SK-N-SH treated with all-trans-retinoic acid at 6 μM for 48 hours (cell line): ENCODE data around the gene ARRB1.
"Not testable (repeated sequence)": the region's sequence is repeated elsewhere in the genome, so short reads cannot be mapped to it uniquely, and the experiment has no call there.

Experiments used
- ATAC-seq: fragments of 200-7000 bp; cut with Tn5 transposase; 3 replicates; pipeline ENCODE4 v1.9.1; 2020; ENCODE audit warnings: mild to moderate bottlenecking, moderate library complexity
- CSDC2 ChIP-seq: fragments of 250-450 bp; sonication (Bioruptor Pico); IDR thresholded peaks from 2 replicates; pipeline ENCODE4 v1.5.0; 2020; ENCODE audit warnings: mild to moderate bottlenecking, moderate library complexity
- GLIS3 ChIP-seq: fragments of 250-450 bp; sonication (Bioruptor Pico); IDR thresholded peaks from 2 replicates; pipeline ENCODE4 v1.5.0; 2020; ENCODE audit warnings: mild to moderate bottlenecking, moderate library complexity
- ISL1 ChIP-seq: fragments of 250-450 bp; sonication (Bioruptor Pico); IDR thresholded peaks from 2 replicates; pipeline ENCODE4 v2.1.2; 2022; ENCODE audit warnings: mild to moderate bottlenecking, moderate library complexity
- PPARA ChIP-seq: fragments of 250-450 bp; sonication (Bioruptor Pico); IDR thresholded peaks from 2 replicates; pipeline ENCODE4 v1.5.0; 2020; ENCODE audit warnings: mild to moderate bottlenecking, borderline replicate concordance
- RARB ChIP-seq: fragments of 250-450 bp; sonication (Bioruptor Pico); IDR thresholded peaks from 2 replicates; pipeline ENCODE4 v1.8.0; 2021; ENCODE audit warnings: mild to moderate bottlenecking, moderate library complexity
- SNAI2 ChIP-seq: fragments of 250-450 bp; sonication (Bioruptor Pico); IDR thresholded peaks from 2 replicates; pipeline ENCODE4 v1.5.0; 2020; ENCODE audit warnings: mild to moderate bottlenecking, moderate library complexity
- TOX ChIP-seq: fragments of 250-450 bp; sonication (Bioruptor Pico); IDR thresholded peaks from 2 replicates; pipeline ENCODE4 v1.8.0; 2021; ENCODE audit warnings: mild to moderate bottlenecking, moderate library complexity, borderline replicate concordance
- TSHZ2 ChIP-seq: fragments of 250-450 bp; sonication (Bioruptor Pico); IDR thresholded peaks from 2 replicates; pipeline ENCODE4 v1.5.0; 2020; ENCODE audit warnings: mild to moderate bottlenecking, moderate library complexity
- ZC3H10 ChIP-seq: fragments of 250-450 bp; sonication (Bioruptor Pico); IDR thresholded peaks from 2 replicates; pipeline ENCODE4 v1.5.1; 2021; ENCODE audit warnings: mild to moderate bottlenecking, moderate library complexity
- ZNF565 ChIP-seq: fragments of 450-650 bp; formaldehyde crosslinking; conservative IDR thresholded peaks from 2 replicates; pipeline ENCODE4 v1.5.0; 2020; ENCODE audit warnings: low read depth, mild to moderate bottlenecking, moderate library complexity
- ZNF70 ChIP-seq: fragments of 450-650 bp; formaldehyde crosslinking; IDR thresholded peaks from 2 replicates; pipeline ENCODE4 v1.5.0; 2020; ENCODE audit warnings: mild to moderate bottlenecking, moderate library complexity
- ZNF8 ChIP-seq: fragments of 450-650 bp; formaldehyde crosslinking; IDR thresholded peaks from 2 replicates; pipeline ENCODE4 v1.5.0; 2020; ENCODE audit warnings: mild to moderate bottlenecking, moderate library complexity
- TF ChIP-seq, protein P1 (sequence below): fragments of 250-450 bp; sonication (Bioruptor Pico); IDR thresholded peaks from 2 replicates; pipeline ENCODE4 v1.5.1; 2020; ENCODE audit warnings: low read depth, mild to moderate bottlenecking, moderate library complexity
- TF ChIP-seq, protein P2 (sequence below): fragments of 250-450 bp; sonication (Bioruptor Pico); IDR thresholded peaks from 2 replicates; pipeline ENCODE4 v1.8.0; 2020; ENCODE audit warnings: mild to moderate bottlenecking, moderate library complexity, borderline replicate concordance
- TF ChIP-seq, protein P3 (sequence below): fragments of 250-450 bp; sonication (Bioruptor Pico); IDR thresholded peaks from 2 replicates; pipeline ENCODE4 v1.8.0; 2021; ENCODE audit warnings: low read depth, mild to moderate bottlenecking, moderate library complexity, borderline replicate concordance

ARRB1 gene

DNA sequence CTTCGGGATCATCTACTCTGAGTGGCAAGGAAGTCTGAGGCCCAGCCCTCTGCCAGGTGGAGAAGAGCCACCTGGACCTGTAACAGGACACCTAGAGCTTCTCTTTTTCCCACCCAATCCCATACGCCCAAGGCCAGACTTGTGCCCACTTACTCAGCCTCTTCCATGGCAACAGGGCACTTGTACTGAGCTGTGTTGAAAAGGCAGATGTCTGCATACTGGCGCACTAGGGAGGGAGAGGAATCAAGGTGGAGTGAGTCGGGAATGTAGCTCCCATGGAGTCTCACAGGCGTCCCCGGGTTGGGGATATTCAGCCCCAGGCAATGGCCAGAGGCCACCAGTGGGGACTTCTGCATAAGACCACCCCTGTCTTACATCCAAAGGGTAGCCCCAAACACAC is 74.8 kb downstream of the ARRB1 start:
- TF ChIP-seq ZC3H10 (CRISPR knock-in tag) (no peak), TOX (CRISPR knock-in tag) (no peak), ISL1 (CRISPR knock-in tag) (no peak)
- TF ChIP-seq, protein P1, sequence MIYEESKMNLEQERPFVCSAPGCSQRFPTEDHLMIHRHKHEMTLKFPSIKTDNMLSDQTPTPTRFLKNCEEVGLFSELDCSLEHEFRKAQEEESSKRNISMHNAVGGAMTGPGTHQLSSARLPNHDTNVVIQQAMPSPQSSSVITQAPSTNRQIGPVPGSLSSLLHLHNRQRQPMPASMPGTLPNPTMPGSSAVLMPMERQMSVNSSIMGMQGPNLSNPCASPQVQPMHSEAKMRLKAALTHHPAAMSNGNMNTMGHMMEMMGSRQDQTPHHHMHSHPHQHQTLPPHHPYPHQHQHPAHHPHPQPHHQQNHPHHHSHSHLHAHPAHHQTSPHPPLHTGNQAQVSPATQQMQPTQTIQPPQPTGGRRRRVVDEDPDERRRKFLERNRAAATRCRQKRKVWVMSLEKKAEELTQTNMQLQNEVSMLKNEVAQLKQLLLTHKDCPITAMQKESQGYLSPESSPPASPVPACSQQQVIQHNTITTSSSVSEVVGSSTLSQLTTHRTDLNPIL (CRISPR knock-in tag), result no peak
- ATAC-seq, result no peak

GRCh38 chr11:75276186-75276585 is 75.3 kb downstream of the ARRB1 start:
- no peak for TF ChIP-seq TSHZ2
- ATAC-seq, result no peak

DNA sequence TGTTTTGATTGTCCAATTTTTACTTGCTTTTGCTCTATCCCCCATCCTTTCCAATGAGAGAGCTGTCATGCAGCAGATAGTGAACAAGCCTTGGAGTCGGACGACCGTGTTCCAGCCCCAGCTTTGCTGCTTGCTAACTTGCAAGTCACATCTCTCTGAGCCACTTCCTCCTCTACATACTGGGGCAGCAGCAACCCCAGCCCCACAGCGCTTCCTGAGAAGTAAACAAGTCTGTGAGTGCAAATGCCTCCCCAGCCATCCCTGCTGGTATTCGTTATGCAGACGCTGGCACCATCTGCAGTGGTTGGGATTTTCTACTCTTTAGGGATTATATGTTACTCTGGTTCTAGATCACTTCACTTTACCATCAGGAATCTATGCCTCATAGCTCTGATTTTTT is 75.9 kb downstream of the ARRB1 start:
- TF ChIP-seq, protein P2, sequence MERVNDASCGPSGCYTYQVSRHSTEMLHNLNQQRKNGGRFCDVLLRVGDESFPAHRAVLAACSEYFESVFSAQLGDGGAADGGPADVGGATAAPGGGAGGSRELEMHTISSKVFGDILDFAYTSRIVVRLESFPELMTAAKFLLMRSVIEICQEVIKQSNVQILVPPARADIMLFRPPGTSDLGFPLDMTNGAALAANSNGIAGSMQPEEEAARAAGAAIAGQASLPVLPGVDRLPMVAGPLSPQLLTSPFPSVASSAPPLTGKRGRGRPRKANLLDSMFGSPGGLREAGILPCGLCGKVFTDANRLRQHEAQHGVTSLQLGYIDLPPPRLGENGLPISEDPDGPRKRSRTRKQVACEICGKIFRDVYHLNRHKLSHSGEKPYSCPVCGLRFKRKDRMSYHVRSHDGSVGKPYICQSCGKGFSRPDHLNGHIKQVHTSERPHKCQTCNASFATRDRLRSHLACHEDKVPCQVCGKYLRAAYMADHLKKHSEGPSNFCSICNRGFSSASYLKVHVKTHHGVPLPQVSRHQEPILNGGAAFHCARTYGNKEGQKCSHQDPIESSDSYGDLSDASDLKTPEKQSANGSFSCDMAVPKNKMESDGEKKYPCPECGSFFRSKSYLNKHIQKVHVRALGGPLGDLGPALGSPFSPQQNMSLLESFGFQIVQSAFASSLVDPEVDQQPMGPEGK (CRISPR knock-in tag), result no peak
- TF ChIP-seq ZC3H10 (CRISPR knock-in tag) (no peak), TOX (CRISPR knock-in tag) (no peak)
- TF ChIP-seq, protein P3, sequence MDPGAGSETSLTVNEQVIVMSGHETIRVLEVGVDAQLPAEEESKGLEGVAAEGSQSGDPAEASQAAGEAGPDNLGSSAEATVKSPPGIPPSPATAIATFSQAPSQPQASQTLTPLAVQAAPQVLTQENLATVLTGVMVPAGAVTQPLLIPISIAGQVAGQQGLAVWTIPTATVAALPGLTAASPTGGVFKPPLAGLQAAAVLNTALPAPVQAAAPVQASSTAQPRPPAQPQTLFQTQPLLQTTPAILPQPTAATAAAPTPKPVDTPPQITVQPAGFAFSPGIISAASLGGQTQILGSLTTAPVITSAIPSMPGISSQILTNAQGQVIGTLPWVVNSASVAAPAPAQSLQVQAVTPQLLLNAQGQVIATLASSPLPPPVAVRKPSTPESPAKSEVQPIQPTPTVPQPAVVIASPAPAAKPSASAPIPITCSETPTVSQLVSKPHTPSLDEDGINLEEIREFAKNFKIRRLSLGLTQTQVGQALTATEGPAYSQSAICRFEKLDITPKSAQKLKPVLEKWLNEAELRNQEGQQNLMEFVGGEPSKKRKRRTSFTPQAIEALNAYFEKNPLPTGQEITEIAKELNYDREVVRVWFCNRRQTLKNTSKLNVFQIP (CRISPR knock-in tag), result no peak
- no peak for ATAC-seq

GRCh38 chr11:75274716-75275115 is 76.7 kb downstream of the ARRB1 start:
- not testable (repeated sequence) for ATAC-seq

DNA sequence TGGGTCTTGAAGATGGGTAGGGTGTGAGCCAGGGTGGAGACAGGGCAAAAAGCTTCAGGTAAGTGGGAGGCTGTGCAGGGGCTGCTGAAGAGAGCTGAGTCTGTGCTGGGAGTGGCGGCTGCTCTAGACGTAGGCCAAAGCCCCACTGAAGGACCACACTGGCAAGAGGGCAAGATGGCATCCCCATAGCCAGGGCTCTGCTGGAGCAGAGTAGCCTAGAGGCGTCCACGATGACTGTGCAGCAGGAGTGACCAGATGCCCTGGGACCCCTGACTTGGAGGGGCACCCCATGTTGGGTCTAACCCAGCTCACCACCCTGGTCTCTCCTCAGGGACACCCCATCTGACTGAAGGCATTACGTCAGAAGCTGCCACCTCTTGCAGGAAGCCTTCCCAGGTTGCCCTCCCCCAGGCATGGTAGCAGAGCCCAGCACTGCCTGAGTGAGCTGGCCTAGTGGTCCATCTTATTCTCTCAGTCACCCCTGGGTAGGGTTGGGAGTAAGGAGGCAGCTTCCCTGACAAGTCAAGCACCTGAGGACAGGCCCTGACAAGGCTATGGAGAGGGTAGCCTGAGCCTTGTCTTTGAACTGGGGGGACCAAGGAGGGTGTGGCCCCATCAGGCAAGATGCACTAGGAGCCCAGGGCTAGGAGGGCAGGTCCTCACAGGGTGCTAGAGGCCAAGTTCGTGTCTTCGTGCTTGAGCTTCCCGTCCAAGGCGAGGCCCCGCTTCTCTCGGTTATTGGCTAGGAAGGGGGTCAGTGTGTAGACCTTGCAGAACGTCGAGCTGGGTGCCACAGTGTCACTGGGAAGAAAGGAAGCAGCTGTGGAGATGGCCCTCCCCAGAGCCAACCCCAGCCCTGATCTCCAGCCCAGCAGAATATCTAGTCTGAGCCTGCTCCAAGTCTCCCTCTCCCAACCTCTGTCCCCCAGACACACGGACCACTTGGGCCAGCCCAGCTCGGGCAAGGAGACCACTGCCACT is 77.8 kb downstream of the ARRB1 start:
- no peak for TF ChIP-seq PPARA
- no peak for TF ChIP-seq SNAI2
- no peak for TF ChIP-seq ZNF565 (CRISPR knock-in tag)
- no peak for ATAC-seq

GRCh38 chr11:75272821-75273301 is 78.6 kb downstream of the ARRB1 start:
- TF ChIP-seq ISL1 (CRISPR knock-in tag) (no peak), ZC3H10 (CRISPR knock-in tag) (no peak), PPARA (no peak), TOX (CRISPR knock-in tag) (no peak), ZNF8 (CRISPR knock-in tag) (no peak), ZNF70 (no peak), GLIS3 (no peak), RARB (no peak), TSHZ2 (no peak), CSDC2 (CRISPR knock-in tag) (no peak)
- TF ChIP-seq, protein P1 (CRISPR knock-in tag), result no peak
- TF ChIP-seq, all 23 proteins: peak for 0
- ATAC-seq, result no peak
